GM19238 (cell line): ENCODE measurements around the gene PTPRD.

Source experiments
- DNase-seq: peaks from one replicate; pipeline ENCODE4 v3.0.0; 2011; ENCODE audit warnings: low spot score; ENCODE audit not compliant: insufficient read length

The PTPRD gene

DNA sequence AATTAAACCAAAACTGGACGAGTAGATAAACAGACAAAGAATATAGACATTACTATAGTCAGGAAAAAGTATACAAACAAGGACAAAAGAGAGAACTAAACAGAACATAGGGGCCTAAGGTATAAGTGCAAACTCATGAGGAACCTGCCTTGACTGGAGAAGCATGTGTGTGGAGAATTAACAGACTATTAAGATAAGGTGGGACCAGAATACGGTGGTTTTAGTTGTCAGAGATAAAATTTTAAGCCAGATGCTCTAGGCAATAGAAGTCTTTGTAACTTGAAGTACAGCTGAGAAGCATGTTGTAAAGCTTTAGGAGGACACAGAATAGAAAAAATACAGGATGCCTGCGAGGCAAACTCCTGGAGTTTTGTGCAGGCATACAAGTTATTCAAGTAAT is 707.1 kb downstream of the PTPRD start:
- no peak for DNase-seq

DNA sequence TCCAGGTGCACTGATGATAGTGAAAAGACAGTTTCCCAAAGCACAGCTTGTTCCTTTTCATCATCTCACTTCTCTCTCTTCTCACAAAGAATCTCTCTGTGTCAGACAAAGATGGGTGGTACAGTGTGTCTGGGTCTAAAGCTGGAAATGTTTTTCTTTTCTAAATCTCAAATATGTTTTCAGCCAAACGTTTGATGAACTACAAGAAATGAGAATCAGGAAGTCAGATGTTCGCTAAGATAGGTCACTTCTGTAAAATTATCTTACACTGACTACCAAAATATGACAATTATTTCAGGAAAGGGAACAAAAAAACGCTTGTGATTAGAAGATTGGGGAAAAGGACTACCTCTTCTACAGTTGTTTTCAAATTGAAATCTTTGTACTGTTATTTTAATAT is 708.8 kb downstream of the PTPRD start:
- no peak for DNase-seq

DNA sequence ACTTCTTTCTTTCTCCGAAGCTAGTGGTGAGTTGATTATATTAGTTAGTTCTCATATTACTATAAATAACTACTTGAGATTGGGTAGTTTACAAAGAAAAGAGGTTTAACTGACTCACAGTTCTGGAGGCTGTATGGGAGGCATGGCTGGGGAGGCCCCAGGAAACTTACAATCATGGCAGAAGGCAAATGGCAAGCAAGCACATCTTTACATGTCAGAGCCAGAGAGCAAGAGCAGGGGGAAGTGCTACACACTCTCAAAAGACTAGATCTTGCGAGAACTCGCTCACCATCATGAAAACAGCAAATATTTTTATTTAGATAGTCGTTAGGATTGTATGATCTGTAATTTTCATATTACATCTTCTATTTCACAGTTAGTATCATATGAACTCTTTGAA is 711.2 kb downstream of the PTPRD start:
- DNase-seq, result no peak

DNA sequence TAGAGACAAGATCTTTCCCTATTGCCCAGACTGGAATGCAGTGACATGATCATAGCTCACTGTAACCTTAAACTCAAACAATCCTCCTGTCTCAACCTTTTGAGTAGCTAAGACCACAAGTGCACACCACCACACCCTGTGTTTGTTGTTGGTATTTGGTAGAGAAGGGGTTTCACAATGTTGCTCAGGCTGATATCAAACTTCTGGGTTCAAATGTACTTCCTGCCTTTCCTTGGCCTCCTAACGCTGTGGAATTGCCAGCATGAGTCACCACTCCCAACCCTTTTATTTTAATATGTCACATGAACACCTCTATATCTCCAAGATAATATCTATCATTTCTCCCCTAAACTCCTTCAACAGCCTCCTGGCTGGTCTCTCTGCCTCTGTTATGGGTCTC is 719.0 kb downstream of the PTPRD start:
- DNase-seq, result no peak

DNA sequence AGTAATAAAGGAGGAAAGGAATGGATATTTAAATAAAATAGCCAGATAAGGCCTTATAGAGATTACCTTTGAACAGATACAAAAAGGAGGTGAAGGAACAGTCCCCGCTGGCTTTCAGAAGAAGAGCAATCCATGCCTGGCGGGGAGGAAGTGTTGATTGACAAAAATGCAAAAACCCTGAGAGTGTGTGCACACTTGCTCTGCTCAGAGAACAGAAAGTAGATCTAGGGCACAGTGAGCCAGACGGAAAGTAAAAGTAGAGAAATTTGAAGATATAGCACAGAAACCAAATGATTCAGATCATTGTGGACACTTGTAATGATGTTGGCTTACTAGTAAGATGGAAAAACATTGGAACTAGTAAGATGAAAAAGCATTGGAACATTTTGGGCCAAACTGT is 720.6 kb downstream of the PTPRD start:
- no peak for DNase-seq

DNA sequence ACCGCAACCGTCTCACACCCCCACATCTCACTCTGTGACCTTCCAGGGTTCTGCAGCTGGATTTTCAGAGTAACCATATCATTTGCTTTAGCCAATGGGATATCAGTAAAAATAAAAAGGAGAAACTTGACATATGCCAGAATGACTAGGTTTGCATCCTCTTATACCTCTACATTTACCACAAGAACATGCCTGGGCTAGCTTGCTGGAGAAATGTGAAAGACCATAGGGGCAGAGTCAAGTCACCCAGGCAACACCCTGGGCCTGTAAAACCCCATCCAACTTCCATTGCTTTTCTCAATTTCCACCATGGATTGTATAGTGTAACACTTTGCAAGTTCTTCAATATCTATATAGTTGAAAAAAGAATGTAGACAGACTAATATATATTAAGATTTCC is 731.1 kb downstream of the PTPRD start:
- DNase-seq, result no peak

DNA sequence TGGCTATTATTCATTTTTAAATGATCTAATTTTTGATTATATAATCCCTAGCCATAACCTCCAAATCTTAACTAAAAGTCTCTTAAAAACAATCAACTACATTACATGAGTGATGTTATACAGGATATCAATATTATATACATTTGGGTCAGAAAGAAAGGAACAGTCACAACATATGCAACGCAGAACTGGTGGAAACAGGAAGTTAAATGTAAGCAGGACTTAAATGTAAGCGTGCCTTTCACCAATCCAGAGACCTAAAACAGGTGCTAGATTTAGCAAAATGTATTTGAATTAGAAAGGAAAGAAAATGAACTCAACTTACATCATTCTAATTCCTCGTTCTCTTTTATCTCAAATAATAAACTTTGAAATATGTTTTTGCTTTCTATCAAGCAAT is 738.5 kb downstream of the PTPRD start:
- DNase-seq, result no peak

DNA sequence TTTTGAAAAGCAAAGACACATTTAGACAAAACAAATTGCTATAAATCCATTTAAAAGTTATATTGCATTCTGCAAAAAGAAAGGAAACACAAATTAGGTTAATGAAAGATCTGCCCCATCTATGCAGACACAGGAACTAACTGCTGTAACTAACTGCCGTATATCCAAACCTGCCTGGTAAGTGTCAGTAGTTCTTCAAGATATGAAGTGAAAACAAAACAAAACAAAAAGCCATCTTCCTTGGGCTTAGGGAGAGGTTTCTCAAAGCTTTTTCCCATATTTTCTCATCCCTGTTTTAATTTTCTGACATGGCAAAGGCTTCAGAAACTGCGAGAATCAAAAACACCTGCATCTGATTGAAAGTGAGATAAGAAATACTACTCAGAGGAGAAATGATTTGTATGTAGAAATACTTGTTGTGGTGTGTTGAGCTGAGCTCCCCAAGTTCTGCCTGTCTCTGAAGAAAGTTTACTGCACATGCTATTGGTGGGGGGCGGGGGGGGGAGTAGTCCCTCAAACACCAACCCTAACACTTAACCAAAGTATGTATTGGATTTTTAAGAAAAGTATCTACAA is 750.5 kb downstream of the PTPRD start:
- no peak for DNase-seq

DNA sequence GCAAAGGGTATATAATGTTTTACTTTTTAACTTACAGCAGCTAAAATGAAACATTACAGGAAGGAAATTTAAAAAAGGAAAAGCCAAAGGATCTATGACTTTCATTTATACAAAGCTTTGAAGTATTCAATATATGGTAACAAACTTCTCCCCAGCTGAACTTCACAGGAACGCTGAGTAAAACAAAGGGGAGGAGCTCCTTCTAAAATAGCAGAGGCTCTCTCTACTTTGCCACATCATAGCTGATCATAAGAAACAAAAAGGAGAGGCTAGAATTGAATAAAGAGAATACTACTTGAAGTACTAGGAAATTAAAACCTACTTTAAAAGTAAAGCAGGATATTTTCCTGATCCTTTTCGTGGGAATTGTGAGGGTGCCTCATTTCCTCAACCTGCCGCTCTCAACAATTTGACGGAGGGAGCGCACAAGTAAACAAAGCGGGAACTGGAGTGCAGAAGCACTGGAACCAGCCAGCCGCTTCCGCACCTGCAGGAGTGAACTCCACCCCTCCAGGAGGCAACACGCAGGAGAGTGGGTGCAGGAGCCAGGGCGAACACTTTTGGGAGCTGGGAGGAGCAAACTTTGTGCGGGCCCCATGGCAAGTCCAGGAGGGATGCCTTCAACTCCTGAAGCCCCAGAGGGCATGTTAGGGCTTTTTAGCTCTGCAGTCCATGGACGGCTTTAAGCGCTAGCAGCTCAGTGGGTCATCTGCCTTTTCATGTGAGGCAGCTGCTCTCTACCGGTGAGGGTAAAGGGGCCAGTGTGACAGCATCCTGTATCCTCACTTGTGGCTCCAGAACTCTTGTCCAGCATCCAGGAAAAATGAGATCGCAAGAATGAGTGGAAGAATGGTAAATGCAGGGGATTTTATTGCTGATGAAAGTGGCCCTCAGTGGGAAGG is 757.4 kb downstream of the PTPRD start:
- no peak for DNase-seq

DNA sequence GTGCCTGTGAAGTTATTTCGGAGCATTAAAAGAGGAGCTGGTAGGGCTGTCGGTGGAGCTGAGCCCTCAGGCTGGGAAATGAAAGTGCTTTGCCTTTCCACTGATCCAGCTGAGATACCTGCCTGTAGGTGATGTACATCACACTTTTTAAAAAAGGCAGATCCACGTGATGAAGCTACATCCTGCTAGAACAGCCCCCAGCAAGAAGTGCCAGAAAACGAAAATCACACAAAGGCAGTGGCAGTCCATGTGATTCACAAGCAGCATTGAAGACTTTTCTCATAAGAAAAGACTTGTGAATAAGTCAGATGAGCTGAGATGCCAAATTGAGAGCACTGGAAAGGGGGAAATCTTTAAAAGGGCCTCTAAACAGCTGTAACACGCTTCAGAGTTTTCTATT is 765.1 kb downstream of the PTPRD start:
- no peak for DNase-seq

DNA sequence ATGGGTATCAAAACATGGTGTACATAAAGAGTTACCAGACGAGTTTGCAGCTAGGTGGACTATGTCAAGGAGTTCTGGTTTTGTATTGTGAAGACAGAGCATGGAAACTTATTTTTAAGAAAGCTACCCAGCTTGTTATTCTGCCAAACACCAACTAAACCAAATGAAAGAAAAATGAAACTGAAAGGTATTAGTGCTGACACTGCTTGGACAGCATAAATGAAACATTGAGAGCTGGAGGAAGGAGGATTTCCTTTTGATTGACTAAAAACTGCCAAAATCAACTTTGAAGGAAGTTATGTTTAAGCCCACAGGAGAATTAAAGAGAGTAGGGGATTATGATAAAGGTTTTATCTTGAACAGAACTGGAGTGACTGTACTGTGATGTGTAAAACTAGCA is 766.2 kb downstream of the PTPRD start:
- no peak for DNase-seq

DNA sequence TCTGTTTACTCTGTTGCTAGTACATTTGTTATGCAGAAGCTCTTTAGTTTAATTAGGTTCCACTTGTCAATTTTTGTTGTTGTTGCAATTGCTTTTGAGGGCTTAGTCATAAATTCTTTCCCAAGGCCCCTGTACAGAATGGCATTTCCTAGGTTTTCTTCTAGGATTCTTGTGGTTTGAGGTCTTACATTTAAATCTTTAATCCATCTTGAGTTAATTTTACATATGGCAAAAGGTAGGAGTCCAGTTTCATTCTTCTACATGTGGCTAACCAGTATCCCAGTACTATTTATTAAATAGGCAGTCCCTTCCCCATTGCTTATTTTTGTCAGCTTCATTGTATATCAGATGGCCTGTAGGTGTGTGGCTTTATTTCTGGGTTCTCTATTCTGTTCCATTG is 792.4 kb downstream of the PTPRD start:
- no peak for DNase-seq

DNA sequence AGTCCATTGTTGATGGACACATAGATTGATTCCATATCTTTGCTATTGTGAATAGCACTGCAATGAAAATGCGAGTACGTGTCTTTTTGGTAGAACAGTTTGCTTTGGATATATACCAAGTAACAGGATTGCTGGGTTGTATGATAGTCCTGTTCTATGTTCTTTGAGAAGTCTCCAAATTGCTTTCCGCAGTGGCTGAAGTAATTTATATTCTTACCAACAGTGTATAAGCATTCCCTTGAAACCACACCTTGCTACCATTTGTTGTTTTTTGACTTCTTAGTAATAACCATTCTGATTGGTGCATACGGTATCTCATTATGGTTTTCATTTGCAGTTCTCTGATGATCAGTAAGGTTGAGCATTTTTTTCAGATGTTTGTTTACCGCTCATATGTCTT is 792.9 kb downstream of the PTPRD start:
- DNase-seq, result no peak

DNA sequence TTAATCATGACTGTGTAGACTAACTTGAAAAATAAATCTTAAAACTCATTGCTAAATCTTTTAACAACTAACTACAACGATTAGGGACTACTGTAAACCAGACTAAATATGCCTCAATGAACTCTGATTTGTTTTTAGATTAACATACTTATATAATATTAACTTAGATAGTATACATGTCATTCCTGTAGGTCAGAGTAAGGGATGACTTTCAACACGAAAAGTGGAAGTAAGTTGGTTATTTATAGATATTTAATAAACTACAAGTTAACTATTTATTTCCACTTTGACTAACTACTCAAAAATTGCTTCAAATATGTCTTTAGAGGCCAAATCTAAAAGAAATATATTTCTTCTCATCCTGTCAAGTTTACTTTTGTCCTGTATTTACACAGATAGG is 795.6 kb downstream of the PTPRD start:
- DNase-seq, result no peak

DNA sequence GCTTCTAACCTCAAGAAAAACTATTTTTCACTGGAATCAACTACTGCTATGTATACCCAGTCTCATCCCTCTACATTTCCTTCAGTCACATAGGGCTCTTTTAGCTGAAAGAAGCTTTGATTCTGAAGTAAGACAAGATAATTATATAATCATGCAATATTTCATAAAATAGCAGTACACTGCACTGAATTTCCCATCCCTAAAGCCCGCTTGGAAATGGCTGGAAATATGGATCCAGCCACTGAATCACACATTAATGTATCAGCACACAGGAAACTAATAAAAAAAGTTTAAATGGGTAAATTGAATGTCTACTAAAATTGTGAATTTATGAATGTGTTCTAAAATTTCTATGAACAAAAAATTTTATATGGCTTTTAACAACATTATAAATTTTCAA is 808.7 kb downstream of the PTPRD start:
- no peak for DNase-seq

DNA sequence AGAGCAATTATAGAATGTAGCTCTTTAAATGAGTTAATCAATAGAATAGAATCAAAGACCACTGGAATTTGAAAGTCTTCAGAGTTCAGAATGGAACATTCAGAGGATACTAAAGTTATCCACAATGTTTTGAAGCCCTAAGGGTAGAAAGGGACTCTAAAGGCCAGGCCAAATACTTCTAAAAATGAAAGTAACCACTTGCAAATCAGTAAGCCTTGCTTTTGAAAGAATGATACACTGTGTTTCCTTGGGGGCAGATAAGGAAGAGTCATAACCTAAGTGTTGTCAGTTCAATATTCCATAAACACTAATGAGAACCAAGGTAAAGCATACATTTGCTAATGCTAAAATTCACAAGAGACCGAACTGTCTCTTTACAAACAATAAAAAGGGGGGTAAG is 813.5 kb downstream of the PTPRD start:
- no peak for DNase-seq

DNA sequence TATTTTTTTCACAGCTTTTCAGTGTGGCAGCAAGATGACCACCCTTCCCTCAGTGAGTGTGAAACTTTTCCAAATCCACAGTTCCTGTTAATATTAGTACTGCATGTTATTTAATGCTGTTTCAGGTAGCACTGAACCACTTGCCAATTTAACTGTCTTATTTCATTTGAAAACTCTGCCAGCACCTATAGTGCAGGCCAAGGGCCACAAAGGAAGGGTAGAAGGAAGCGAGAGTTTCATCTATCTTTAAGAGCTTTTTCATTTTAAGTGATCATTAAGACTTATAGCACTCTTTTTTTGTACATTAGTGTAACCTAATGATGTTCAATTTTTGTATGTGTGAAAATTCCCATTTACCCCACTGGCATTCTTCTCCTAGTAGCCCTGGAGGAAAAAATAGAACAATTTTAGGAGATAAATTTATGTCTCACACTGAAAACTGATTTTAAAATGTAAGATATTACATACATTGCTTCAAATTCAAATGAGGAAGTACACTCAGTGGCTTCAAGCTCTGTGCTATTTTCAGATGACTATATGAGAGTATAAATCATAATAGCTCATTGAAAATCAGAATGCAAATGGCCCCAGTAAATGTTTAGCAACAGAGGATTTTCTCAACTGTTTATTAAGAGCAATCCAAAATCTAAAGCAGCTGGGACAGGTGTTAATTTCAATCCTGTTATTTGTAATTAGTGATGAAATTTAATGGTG is 820.5 kb downstream of the PTPRD start:
- DNase-seq, result no peak

DNA sequence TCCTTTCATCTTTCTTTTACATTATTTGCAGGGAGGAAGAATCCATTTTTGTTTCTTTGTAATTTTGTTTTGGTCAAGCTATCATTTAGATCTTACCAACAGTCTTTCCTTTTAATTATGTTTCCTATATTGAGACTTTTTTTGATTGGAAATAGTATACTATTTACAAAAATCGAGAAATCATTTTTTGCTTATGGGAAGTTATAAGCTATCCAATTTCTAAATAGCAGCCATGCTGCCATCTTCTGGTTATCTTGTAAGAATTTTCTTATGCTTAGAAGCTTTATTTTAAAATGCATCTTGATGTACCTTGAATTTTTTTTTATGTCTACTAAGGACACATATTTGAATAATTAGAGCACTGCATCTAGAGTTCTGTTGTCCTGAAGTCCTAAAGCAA is 821.2 kb downstream of the PTPRD start:
- DNase-seq, result no peak

DNA sequence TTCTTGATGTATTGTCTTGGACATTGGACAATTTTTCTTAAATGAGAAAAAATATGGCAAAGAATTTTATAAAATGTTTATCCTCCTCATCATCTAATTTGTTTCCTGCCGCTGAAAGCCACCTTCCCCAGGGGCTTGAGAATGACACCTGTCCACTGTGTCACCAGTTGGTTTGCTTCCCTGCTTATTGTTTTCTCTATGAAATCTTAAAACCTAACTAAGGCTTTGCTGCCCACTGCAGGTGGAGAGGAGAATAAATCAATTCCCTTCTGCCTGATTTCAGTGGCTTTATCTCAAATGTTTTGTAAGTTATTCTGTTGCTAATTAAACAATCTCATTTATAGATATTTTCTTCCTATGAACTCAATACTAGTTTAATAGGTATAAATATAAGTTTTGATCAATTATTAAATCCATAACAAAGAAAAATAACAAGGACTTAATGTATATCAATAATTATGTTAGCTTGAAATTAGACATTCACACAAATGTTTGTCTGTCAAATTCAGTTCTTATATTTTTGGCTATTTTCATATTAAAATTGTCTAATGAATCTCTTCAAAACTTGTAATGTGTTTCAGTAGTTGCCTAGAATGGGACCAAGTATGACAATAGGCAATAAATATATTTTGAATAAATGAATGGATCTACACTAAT is 822.5 kb downstream of the PTPRD start:
- peak; percentile 1 for DNase-seq

DNA sequence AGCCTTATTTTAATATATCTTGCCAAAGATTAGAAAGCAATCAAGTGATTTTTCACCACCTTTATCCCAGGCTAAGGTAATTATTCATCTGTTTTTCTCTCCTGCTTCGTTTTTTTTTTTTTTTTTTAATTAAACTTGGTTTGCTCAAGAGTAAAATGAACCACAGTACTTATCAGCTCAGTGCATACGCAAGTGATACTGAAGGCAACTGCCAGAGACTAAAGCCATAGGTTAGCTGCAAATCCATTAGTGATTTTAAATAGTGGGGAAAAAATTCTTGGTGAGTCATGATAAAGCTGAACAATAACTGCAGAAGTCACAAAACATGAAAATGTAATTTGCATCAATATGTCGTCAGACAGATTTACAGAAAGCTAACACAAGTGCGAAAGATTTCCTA is 829.1 kb downstream of the PTPRD start:
- DNase-seq, result no peak

DNA sequence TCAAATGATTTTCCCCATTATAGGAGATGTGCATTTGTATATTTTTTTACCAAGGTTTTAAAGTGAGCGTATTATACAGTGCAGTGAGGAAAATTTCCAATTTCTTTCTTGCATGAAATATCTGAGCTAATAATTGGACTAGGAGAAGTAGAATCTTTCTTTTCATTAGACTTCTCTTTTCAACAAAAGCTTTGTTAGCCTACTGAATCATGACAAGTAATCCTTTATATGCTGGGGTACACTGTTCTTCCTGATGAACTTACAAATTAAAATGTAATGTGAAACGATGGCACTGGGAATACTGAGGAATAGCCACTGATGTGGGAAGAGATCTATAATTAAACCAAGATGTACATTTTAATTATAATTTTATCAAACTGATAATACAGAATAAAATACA is 829.6 kb downstream of the PTPRD start:
- DNase-seq, result no peak

DNA sequence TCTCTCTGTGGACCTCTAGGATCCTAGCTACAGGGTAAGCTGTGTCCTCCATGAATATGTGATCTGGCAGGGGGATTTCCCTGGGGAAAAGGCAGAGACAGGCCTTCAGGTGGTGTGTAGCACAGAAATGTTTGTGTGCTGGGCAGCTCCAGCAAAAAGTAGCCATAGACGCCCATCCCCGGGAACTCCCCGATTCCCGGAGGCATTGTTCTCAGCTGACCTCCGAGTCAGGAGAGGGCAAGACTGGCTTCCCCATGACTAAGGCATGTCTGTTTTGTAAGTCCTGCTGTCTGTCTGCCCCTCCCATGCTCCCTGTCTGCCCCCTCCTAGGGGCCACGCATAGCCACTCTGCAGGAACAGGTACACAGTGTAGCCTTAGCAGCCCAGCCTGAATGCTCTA is 834.5 kb downstream of the PTPRD start:
- no peak for DNase-seq
